Subcutaneous adipose tissue (tissue), 4 donors: ENCODE measurements around the gene SH3BP2. TPM values are rescaled to one million over a fixed set of nuclear protein-coding genes. Genes with fewer than 3 reads are reported as not detected.

Experiments
- CTCF ChIP-seq: fragments of 450-650 bp; IDR thresholded peaks from one replicate; pipeline ENCODE4 v1.5.1; 2016; ENCODE audit warnings: low read depth, mild to moderate bottlenecking, control low read depth, antibody characterized with exemption, moderate library complexity
- total RNA-seq, 4 donors: library from RNA; depleted of rRNA; stranded (reverse); fragments of >200 nt; gene quantifications; one replicate each; pipeline ENCODE4 v1.1.0, GENCODE V29; 2016

SH3BP2 gene
- total RNA-seq, 4 donors from 2014 or later: 23.5 to 52.7 (median 43.7) TPM

DNA sequence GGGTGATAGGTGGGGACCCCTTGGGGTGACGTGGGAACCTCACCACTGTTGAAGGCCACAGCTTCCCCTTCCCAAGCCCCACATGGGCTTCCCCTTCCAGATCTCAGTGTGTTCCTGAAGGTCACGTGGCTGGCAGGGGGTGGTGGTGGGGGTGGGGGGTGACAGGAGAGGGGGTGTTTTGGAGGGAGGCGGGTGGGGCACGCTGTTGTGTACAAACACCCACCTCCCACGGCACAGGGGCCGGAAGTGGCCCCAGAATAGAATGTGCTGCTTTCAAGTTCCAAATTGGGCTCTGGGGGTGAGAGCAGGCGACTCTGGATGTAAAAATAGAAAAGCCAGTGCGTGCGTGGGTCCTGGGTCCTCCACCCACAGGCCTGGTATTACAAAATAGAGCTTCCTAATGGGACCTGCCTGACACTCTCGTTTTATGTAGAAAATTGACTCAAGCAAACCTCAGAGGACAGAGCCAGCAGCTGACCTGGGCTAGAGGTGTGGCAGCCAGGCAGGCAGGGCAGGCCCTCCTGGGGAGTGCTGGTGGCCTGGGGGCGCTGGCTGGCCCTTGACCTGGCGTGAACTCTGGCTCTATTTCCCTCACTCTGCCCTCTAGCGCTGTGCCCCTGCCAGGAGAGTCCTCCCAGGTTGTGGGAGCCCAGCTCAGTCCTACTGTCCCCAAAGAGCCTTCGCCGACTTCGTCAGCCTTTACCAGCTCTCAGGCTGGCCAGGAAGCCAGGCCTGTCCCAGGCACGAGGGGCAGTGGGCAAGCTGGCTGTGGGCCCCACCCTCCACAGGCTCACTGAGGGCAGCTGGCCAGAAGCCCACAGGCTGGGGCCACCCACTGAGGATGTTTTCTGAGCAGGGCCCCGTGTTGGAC lies 5.4 kb upstream of the SH3BP2 start:
- no peak for TF ChIP-seq CTCF

- no peak for TF ChIP-seq CTCF
Observed at GRCh38 chr4:2788101-2788500, 4.8 kb upstream of the SH3BP2 start.

- no peak for TF ChIP-seq CTCF
Observed at GRCh38 chr4:2788532-2789103, 4.3 kb upstream of the SH3BP2 start.

DNA sequence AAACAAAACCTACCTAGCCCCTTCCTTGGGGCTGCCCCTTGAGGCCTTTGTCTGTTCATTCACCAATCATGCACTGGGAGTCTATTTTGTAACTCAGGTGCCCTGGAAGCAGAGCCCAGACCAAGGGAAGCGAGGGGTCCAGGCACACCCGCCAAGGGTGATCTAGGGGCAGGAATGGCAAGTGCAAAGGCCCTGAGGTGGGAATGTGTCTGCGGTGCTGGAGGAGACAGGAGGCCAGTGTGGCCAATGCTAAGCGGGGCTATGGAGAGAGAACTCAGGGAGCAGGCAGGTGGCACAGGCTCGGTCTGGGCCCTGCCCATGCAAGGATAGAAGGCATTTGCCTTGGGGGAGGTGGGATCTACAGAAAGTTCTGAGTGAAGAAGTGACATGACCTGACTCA lies 3.5 kb upstream of the SH3BP2 start:
- no peak for TF ChIP-seq CTCF

DNA sequence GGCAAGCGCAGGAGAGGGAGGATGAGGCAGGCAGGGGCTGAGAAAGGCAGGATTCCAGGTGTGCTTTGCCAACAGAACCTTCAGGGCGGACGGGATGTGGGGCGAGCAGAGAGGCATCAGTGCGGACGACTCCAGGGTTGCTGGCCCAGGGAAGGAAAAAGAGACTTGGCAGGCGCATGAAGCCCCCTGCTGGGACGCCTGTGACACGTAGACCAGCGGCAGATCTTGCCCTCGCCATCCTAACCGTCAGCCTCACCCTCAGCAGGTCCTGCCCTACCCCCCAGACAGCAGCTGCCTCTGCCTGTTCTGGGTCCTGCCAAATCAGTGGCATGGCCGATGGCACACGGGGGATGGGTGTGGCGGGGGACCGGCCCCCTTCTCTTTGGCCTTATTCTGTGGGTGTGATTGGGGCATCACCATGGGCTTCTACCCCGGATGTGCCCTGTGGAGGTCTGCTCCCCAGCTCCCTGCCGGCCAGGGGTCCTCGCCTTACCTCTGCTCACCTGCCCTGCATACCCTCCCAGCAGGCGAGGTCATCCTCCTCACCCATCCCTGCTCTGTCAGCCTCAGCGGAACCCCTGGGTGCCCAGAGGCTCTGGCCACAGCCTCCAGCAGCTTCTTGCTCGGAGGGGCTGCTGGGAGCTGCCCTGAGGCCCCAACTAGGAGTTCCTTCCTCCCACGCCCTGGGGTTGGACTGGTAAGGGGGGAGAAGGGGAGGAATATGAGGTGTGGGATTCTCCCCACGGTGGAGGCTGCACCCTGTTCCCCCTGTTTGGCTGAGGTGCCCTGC lies 2.9 kb upstream of the SH3BP2 start:
- TF ChIP-seq CTCF: no peak

DNA sequence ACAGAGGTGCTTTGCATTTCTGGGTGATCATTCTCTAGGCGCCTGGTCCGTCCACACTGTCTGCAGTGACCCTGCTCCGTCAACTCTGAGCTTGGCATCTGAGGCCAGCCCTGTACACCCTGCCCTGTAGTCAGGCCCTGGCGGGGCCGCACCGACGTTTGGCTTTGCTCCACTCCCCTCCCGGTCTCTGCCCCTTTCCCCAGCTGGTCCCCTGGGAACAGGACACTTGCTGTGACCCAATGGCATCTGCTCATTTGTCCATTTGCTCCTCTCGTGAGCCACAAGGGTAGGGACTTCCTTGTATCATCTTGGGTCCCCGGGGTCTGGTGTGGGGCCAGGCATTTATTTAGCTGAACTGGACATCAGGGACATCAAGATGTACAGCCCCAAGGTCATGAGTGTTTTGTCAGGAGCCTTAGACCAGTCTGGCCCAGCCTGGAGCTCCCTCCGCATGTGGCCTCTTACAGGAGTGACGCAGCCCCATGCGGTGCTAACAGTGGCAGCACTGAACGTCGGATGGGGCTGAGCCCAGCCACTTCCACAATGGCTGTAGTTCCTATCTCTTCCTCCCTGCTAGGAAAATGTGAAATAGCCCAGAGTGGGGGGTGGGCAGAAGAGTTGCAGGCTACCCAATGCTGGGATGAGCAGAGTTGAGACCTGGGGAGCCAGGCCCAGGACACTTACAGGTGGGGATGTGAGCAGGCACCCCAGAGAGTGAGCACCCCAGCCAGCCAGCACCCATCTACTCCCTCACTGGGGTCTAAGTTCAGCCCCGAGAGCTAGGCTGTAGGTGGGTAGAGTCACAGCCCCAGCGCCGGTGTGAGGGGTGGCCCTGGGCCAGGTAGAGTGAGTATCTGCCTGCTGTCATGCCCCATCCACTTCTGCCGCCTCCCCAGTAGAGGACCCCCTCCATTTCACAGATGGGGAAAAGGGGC lies 2.0 kb upstream of the SH3BP2 start:
- no peak for TF ChIP-seq CTCF
